GM19351 (cell line): ENCODE measurements around the gene FGF12.

Experiments used
- ATAC-seq: cut with Tn5 transposase; IDR thresholded peaks from one replicate; pipeline ENCODE4 v1.9.1; 2021; ENCODE audit warnings: mild to moderate bottlenecking, moderate library complexity; ENCODE audit not compliant: unreplicated experiment

The FGF12 gene

DNA sequence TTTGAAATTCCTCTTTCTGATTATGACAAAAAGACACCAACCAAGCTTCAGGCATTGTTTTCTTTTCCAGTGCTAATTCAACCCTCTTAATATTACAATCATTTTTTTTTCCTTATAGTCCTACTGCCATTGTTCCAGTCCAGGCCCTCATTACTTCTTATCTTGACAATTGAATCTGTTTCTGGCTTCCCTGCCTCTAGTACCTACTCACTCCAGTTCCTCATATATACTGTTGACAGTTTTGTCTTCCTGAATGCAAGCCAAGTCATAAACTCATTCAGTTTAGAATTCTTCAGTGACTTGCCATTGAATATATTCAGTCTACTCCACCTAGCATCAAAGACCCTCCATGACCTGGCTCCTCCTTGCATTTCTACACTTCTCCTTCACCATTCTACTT lies 507.4 kb downstream of the FGF12 start:
- no peak for ATAC-seq

DNA sequence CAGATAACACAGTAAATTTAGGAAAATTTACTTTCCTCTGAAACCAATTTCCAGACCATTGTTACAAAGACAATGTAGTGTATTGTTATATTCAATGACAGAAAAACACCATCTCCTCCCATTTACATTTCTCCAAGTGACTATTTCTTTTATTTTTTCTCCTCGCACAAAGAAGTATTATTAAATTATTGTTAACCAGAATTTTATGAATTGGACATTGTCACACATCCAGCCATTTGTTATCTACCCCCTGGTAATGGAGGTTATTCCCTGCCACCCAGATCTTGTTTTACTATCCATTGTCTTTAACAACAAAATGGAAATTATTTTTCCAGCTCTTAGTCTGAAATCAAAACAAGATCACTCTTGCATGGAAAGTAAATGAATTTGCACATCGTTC lies 511.3 kb downstream of the FGF12 start:
- ATAC-seq = no peak

DNA sequence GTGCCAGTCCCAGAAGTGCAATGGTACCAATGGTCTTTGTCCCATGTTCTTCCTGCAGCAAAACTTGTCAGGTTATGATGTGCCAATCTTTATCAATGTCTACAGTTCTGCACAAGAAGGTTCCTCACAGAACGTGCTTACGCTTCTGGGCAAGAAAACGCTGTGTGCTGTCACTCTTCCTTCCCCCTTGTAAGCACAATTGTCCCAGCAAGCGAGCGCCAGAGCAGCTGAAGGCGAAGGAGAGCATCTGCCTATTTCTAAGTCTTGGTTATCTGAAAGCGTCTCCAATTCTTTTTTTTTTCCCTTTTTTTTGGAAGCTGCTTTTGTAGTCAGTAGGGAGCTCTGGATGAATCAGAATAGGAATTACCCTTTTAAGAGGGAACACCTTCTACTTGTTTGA lies 514.4 kb downstream of the FGF12 start:
- no peak for ATAC-seq

DNA sequence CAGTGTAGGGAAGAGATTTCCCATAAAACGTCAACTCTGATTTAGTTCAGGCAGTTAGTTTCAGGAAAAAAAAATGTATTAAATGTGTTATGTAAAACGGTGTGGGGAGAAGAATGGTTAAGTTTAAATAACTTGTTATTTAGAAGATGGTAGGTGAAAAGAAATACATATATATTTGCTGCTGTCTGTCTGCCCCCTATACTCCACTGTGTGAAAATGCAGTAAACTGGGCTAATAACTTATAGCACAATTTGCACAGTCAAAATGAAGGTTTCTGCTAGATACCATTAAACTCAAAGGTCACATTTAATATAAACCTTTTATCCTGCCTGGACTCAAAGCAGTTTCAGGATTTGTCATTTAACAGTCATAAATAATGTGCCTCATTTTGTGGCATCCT lies 515.0 kb downstream of the FGF12 start:
- ATAC-seq = peak; percentile 61

- no peak for ATAC-seq
Observed at GRCh38 chr3:192207651-192208050, 519.7 kb downstream of the FGF12 start.

- no peak for ATAC-seq
Observed at GRCh38 chr3:192207239-192207638, 520.1 kb downstream of the FGF12 start.

DNA sequence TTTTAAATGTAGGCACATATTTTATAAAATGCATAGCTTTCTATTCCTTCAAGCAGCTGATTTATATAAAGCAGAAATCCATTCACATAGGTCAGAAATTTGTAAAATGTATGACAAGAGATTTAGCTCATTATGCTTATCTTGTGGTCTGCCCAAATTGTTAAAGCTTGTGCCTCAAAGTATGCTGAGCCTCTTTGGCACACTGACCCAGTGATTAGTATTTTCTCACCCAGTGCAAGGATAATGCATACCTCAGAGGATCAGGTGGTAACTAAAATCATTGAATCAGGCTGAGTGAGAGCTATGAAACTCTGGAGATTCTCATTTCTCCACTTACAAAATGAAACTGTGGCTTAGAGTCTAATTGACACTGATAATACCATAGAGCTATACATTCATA lies 533.3 kb downstream of the FGF12 start:
- no peak for ATAC-seq

DNA sequence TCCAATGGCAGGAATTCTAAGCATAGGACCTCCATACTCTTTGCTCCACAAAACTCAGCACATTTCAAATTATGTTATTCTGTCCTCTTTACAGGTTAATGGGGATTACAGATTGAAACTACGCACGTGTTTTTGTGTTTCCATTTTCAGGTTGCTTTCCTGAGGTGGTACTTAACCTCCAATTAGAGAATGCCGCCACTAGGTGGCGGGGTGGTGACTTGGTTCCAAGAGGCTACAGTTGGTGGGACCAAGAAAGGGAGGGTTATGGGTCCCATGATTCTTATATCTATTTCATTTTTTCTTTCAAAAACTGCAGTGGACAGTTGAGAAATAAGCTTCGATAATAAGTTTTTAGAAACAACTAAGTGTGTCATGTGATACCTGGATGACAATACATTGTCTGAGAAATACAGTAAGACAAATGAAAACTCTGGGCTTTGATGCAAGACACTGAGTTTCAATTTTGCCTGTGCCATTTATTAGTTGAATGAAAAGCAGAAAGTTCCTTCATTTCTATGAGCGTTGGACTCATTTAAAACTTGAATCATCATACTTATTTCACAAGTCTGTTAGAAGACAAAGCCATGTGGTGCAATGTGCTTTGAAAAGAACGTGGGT lies 539.0 kb downstream of the FGF12 start:
- peak; percentile 95 for ATAC-seq

DNA sequence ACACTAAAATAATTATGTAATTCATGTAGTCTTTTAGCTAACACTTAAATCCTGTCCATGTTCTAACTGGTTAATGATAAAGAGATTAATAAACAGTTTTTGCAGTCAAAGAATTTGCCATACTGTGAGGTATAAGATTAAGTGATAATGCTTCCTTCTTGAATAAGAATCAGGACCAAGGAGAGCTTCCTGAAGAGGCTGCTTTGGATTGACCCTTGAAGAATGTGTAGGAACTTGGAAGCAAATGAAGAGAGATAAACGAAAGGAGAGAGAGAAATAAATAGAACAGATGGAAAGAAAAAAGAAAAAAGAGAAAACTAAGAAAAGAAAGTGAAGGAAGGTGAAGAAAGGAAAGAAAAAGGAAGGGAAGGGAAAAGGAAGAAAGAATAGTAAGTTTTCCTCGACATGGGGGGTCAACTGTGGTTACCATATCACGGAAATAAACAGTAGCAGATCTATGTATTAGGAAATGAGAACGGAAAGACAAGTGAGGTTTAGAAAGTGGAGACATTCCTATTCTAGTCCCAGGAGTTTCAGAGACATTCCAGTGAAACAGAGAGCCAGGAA lies 539.8 kb downstream of the FGF12 start:
- ATAC-seq = no peak

DNA sequence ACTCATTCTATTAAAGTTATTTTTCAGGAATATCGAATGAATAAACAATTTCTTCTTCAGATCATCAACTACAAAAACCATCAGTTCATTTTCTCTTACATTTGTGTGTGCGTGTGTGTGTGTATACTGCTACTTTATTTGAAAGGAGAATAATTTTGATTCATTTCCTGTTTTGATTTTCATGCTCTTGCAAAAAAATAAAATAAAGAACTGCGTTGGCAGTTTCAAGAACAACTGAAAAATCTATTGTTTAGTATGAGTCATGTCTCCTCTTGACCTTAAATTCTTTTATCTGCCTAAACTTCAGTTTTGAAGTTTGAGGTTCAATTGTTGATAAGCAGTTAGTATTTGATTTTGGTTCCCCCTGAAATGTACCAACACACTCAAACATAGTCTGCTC lies 540.8 kb downstream of the FGF12 start:
- no peak for ATAC-seq

- no peak for ATAC-seq
Observed at GRCh38 chr3:192186045-192186444, 541.3 kb downstream of the FGF12 start.

GRCh38 chr3:192183109-192183508 lies 544.2 kb downstream of the FGF12 start:
- no peak for ATAC-seq

GRCh38 chr3:192181151-192181550 lies 546.2 kb downstream of the FGF12 start:
- ATAC-seq = no peak

DNA sequence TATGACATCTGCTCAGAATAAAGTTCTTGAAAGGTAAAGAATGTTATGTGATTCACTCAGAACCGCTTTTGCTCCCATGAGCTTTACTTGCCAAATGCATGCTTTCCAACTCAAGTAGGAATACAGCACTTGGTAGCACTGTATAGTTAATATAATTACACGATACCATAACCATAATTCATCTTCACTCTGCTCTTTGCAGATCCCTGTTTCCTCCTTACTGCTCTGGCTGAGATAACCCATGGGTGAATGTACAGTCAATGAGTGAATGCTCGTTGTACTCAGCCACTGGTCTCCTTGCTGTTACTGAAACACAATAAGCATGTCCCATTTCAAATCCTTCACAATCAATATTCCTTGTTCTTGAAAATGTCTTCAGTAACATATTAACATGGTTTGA lies 550.0 kb downstream of the FGF12 start:
- no peak for ATAC-seq

GRCh38 chr3:192174283-192174682 lies 553.1 kb downstream of the FGF12 start:
- no peak for ATAC-seq

DNA sequence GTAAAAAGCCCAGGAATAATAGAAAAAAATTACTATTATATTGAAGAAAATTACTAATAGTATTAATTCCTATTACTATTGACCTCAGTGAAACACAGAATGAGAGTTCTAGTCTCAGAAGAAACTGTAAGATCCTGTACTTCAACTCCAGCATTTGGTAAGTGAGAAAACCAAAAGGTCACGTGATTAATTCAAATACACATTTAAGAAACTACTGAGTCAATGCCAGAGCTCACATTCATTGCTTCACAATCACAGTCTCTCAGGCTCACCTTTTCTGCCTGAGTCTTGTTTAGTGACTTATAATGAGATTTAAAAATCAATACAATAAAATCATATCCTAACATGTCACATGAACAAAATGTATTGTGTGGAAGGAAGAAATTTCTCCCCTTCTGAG lies 556.1 kb downstream of the FGF12 start:
- ATAC-seq = peak; percentile 47

GRCh38 chr3:192170659-192171058 lies 556.7 kb downstream of the FGF12 start:
- no peak for ATAC-seq

GRCh38 chr3:192170031-192170430 lies 557.3 kb downstream of the FGF12 start:
- no peak for ATAC-seq

GRCh38 chr3:192169332-192169915 lies 557.9 kb downstream of the FGF12 start:
- ATAC-seq = no peak

DNA sequence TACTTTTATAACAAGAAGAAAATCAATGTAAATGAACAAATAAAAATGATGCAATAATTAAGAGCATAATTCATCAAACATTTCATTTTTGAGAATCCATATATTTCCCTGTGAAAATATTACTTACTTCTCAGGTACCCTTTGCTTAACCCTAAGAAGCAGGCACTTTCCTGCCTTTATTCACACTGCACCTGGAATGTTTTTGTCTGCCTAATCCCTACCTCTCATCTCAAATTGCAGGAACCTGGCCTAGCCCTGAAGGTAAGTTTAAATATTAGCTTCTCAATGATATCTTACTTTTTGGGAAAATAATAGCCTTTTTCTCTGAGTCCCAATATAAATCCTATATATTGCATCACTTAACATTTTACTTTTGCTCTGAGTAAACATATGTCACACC lies 559.1 kb downstream of the FGF12 start:
- ATAC-seq = no peak

DNA sequence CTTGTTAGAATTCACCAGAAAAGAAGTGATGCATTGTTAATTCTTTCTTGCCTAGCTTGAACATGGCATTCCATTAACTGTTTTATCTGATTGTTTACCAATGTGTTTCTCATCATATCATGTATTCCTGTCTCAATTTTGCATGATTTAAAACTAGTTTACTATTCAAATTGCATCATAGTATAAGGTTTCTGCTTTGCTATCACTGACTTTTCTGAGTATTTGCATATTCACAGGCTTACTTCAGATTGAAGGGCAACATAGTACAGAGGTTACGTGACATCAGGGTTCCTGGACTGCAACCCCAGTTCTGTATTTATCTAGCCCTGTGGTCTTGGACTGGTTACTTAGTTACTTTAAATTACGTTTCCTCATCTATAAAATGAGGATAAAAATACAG lies 561.8 kb downstream of the FGF12 start:
- no peak for ATAC-seq

DNA sequence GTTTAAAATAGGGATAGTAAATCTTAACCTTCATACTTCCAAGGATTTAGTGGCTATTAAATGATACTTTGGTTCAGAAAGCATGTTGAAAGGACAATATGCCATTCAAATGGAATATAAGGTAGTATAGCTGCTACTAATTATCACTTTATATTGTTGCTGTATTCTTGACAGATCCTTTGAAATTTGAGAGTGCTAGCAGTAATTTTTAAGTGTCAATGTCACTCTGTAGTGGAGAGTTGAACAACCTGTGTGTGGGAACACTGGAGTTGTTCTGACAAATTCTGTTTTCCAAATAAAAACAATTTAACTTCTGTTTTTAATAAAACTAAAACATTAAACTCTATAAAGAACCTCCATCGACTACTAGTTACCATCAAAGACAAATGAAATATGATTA lies 565.7 kb downstream of the FGF12 start:
- no peak for ATAC-seq

GRCh38 chr3:192156382-192156781 lies 571.0 kb downstream of the FGF12 start:
- ATAC-seq = no peak
